Mononuclear cell (primary cell): ENCODE data around the gene AFF4. TPM values are rescaled to one million over a fixed set of nuclear protein-coding genes. Genes with fewer than 3 reads are reported as not detected.

Experiments used
- H3K27me3 ChIP-seq: 2 replicates; pipeline ENCODE4 v1.6.0; 2011; ENCODE audit warnings: low read length, control low read depth; ENCODE audit not compliant: insufficient read depth
- H3K4me1 ChIP-seq: 2 replicates; pipeline ENCODE4 v1.5.1; 2011; ENCODE audit warnings: mild to moderate bottlenecking, low read length, control low read depth; ENCODE audit not compliant: insufficient read depth
- H3K4me3 ChIP-seq: 2 replicates; pipeline ENCODE4 v1.5.1; 2011; ENCODE audit warnings: mild to moderate bottlenecking, low read length, moderate library complexity
- H3K9me3 ChIP-seq: 2 replicates; pipeline ENCODE4 v1.5.1; 2011; ENCODE audit warnings: low read depth, mild to moderate bottlenecking, control low read depth, low read length
- total RNA-seq: library from RNA; depleted of rRNA; stranded (reverse); fragments of >200 nt; gene quantifications from one replicate; pipeline ENCODE4 v1.2.3, GENCODE V29; 2012

AFF4 gene
- total RNA-seq, 1 donor = 83.2 TPM

- no peaks in the 10 kb centered on the region for H3K27me3 ChIP-seq
- peaks cover 55% of the 10 kb centered on the region for H3K4me1 ChIP-seq
- no peak overlapping the region for H3K4me3 ChIP-seq
- no peaks in the 10 kb centered on the region for H3K9me3 ChIP-seq
Observed at GRCh38 chr5:132838516-132839282, 124.7 kb downstream of the AFF4 start.

- no peak overlapping the region for H3K4me3 ChIP-seq
- H3K4me1 ChIP-seq = peaks cover 55% of the 10 kb centered on the region
- no peaks in the 10 kb centered on the region for H3K9me3 ChIP-seq
- no peaks in the 10 kb centered on the region for H3K27me3 ChIP-seq
Observed at GRCh38 chr5:132837868-132838267, 125.6 kb downstream of the AFF4 start.

GRCh38 chr5:132836852-132837251 lies 126.6 kb downstream of the AFF4 start:
- Histone ChIP-seq H3K9me3 (no peaks in the 10 kb centered on the region), H3K4me1 (peaks cover 53% of the 10 kb centered on the region), H3K4me3 (no peak overlapping the region), H3K27me3 (no peaks in the 10 kb centered on the region)

- peaks cover 17% of the 10 kb centered on the region for H3K27me3 ChIP-seq
- peaks cover 39% of the 10 kb centered on the region for H3K4me1 ChIP-seq
- H3K4me3 ChIP-seq = no peak overlapping the region
- H3K9me3 ChIP-seq = no peaks in the 10 kb centered on the region
Observed at GRCh38 chr5:132834057-132834456, 129.4 kb downstream of the AFF4 start.

GRCh38 chr5:132832612-132833011 lies 130.8 kb downstream of the AFF4 start:
- H3K4me1 ChIP-seq = peaks cover 26% of the 10 kb centered on the region
- peaks cover 30% of the 10 kb centered on the region for H3K27me3 ChIP-seq
- H3K9me3 ChIP-seq = no peaks in the 10 kb centered on the region
- H3K4me3 ChIP-seq = no peak overlapping the region

GRCh38 chr5:132831095-132831860 lies 132.2 kb downstream of the AFF4 start:
- H3K4me1 ChIP-seq = peaks cover 15% of the 10 kb centered on the region
- no peaks in the 10 kb centered on the region for H3K9me3 ChIP-seq
- H3K27me3 ChIP-seq = peaks cover 43% of the 10 kb centered on the region
- H3K4me3 ChIP-seq = no peak overlapping the region

- Histone ChIP-seq H3K4me3 (peak within 1 kb of the TSS; percentile 54), H3K9me3 (no peaks in the 10 kb centered on the region), H3K27me3 (peaks cover 48% of the 10 kb centered on the region), H3K4me1 (peaks cover 15% of the 10 kb centered on the region)
Observed at GRCh38 chr5:132830436-132831094, 132.9 kb downstream of the AFF4 start, which contains the start of gene SHROOM1. SHROOM1 (minus strand) TSS chr5:132830647; CDS start chr5:132826140, 4,507 bp downstream.

GRCh38 chr5:132829742-132830435 lies 133.5 kb downstream of the AFF4 start:
- peak overlapping the region; percentile 54 for H3K4me3 ChIP-seq
- no peaks in the 10 kb centered on the region for H3K9me3 ChIP-seq
- peaks cover 19% of the 10 kb centered on the region for H3K4me1 ChIP-seq
- peaks cover 52% of the 10 kb centered on the region for H3K27me3 ChIP-seq

- H3K27me3 ChIP-seq = peaks cover 62% of the 10 kb centered on the region
- H3K9me3 ChIP-seq = no peaks in the 10 kb centered on the region
- peaks cover 19% of the 10 kb centered on the region for H3K4me1 ChIP-seq
- H3K4me3 ChIP-seq = no peak overlapping the region
Observed at GRCh38 chr5:132828846-132829494, 134.5 kb downstream of the AFF4 start.

GRCh38 chr5:132827943-132828673 lies 135.3 kb downstream of the AFF4 start:
- Histone ChIP-seq H3K4me1 (peaks cover 22% of the 10 kb centered on the region), H3K9me3 (no peaks in the 10 kb centered on the region), H3K27me3 (peaks cover 70% of the 10 kb centered on the region), H3K4me3 (no peak overlapping the region)

GRCh38 chr5:132826424-132827082 lies 136.9 kb downstream of the AFF4 start:
- peaks cover 81% of the 10 kb centered on the region for H3K27me3 ChIP-seq
- no peak overlapping the region for H3K4me3 ChIP-seq
- peaks cover 26% of the 10 kb centered on the region for H3K4me1 ChIP-seq
- no peaks in the 10 kb centered on the region for H3K9me3 ChIP-seq

GRCh38 chr5:132825834-132826391 lies 137.5 kb downstream of the AFF4 start:
- Histone ChIP-seq H3K27me3 (peaks cover 83% of the 10 kb centered on the region), H3K9me3 (no peaks in the 10 kb centered on the region), H3K4me3 (no peak overlapping the region), H3K4me1 (peaks cover 24% of the 10 kb centered on the region)
